ENCODE data around the gene CAMKK2.
"Not testable (repeated sequence)": the region's sequence is repeated elsewhere in the genome, so short reads cannot be mapped to it uniquely, and the experiment has no call there.

Gene CAMKK2

GRCh38 chr12:121219353-121219986 is 77.0 kb downstream of the CAMKK2 start:
- no peak for DNase-seq

GRCh38 chr12:121218588-121219352 is 77.7 kb downstream of the CAMKK2 start:
- no peak for DNase-seq

GRCh38 chr12:121217761-121218160 is 78.7 kb downstream of the CAMKK2 start:
- DNase-seq = no peak

GRCh38 chr12:121217063-121217462 is 79.4 kb downstream of the CAMKK2 start:
- no peak for DNase-seq

- DNase-seq = no peak
Observed at GRCh38 chr12:121216102-121216501, 80.4 kb downstream of the CAMKK2 start.

- DNase-seq = no peak
Observed at GRCh38 chr12:121214855-121215745, 81.4 kb downstream of the CAMKK2 start.

- no peak for DNase-seq
Observed at GRCh38 chr12:121214166-121214777, 82.2 kb downstream of the CAMKK2 start.

- DNase-seq = no peak
Observed at GRCh38 chr12:121212875-121213274, 83.6 kb downstream of the CAMKK2 start.

- DNase-seq = peak; percentile 66
Observed at GRCh38 chr12:121209624-121210572, 86.6 kb downstream of the CAMKK2 start, which contains the start of gene P2RX4. Gene P2RX4, plus strand, starts transcription at chr12:121210129. Its CDS starts 36 bp downstream, at chr12:121210165.

- DNase-seq = no peak
Observed at GRCh38 chr12:121209221-121209620, 87.3 kb downstream of the CAMKK2 start.

- not testable (repeated sequence) for DNase-seq
Observed at GRCh38 chr12:121208571-121208970, 87.9 kb downstream of the CAMKK2 start.

GRCh38 chr12:121205491-121205890 is 91.0 kb downstream of the CAMKK2 start:
- DNase-seq = no peak

GRCh38 chr12:121203482-121203881 is 93.0 kb downstream of the CAMKK2 start:
- no peak for DNase-seq

- DNase-seq = no peak
Observed at GRCh38 chr12:121202407-121203355, 93.8 kb downstream of the CAMKK2 start.

- DNase-seq = not testable (repeated sequence)
Observed at GRCh38 chr12:121201140-121201539, 95.4 kb downstream of the CAMKK2 start.

- no peak for DNase-seq
Observed at GRCh38 chr12:121198949-121199348, 97.6 kb downstream of the CAMKK2 start.

- no peak for DNase-seq
Observed at GRCh38 chr12:121196902-121197301, 99.6 kb downstream of the CAMKK2 start.

- no peak for DNase-seq
Observed at GRCh38 chr12:121191151-121191550, 105.4 kb downstream of the CAMKK2 start.

- no peak for DNase-seq
Observed at GRCh38 chr12:121190523-121191031, 105.9 kb downstream of the CAMKK2 start.

GRCh38 chr12:121189619-121190155 is 106.8 kb downstream of the CAMKK2 start:
- DNase-seq = no peak

Data from NCI-H446 treated with DMSO at 0.1 percent for 48 hours (cell line).